PC-9 (cell line): ENCODE measurements around the gene CALB2.

Source experiments
- CTCF ChIP-seq: fragments of 200-600 bp; sonication (generic); conservative IDR thresholded peaks from 2 replicates; pipeline ENCODE4 v1.6.1; 2017; ENCODE audit warnings: mixed run types, antibody characterized with exemption, mild to moderate bottlenecking, moderate library complexity
- EZH2 ChIP-seq: fragments of 200-600 bp; sonication (generic); IDR thresholded peaks from 2 replicates; pipeline ENCODE4 v1.8.0; 2017; ENCODE audit warnings: antibody characterized with exemption, low read depth

GRCh38 chr16:71410146-71410545 lies 51.6 kb downstream of the CALB2 start:
- no peak for TF ChIP-seq EZH2
- TF ChIP-seq CTCF, result no peak
